NCI-H226 (cell line): Measurements from ENCODE around the gene MYDGF.
A peak's percentile ranks its signal among the peaks of the same experiment; 100 is the strongest.

ENCODE experiments used
- DNase-seq: peaks from one replicate; pipeline ENCODE4 v3.0.0-alpha.2; 2015

MYDGF gene

GRCh38 chr19:4640247-4641000 is 29.7 kb downstream of the MYDGF start:
- no peak for DNase-seq

- DNase-seq: no peak
Measured at GRCh38 chr19:4639531-4640246, 30.5 kb downstream of the MYDGF start.

DNA sequence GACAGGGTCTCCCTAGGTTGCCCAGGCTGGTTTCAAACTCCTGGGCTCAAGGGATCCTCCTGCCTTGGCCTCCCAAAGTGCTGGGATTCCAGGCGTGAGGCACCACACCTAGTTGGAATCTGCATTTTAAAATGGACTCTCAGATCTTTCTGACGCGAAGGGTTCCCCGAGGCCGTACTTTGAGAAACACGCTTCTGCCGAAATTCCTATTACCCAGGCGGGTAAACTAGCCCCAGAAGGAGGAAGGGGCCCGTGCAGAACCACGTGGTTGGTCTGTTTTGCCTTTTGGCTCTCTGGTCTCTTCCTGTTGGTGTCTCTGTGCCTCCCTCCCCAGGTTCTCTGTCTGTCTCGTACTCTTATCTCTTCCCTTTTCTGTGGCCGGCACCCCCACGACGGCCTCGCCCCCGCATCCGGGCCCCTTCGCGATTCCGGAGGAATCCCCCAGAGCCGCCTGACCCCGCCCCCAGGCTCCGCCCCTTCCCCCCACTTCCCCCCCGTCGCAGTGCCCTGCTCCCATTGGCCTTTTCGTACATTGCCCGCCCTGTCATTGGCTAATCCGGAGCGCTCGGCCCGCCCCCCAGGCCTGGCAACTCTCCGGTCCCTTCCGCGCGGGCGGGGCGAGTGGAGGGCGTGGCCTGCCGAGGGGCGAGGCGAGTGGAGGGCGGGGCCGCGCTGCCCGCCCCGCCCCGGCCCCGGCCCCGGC is 31.2 kb downstream of the MYDGF start, which contains the start of gene TNFAIP8L1:
Gene TNFAIP8L1, plus strand, starts transcription at position 689 of the 703 bp plus-strand sequence. CDS start 12,354 bp downstream, outside the sequence.
- DNase-seq: peak; percentile 88

DNA sequence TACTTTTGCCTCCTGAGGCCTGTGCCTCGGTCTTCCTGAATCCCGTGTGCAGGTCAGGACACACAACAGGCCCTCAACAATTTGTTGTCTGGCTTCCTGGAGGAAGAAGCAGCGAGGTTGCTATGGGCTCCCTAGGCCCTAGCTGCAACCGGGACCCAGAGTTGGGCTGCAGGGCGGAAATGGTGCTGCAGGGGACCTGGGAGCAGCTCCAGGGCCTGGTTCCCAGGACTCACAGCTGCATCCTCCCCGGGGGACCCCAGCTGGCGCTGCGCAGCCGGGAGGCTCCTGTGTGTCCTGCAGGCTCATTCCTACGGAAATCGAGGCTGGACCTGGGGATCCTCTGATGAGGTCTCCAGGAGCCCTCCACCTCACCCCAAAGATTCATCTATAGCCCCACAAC is 31.8 kb downstream of the MYDGF start:
- DNase-seq: no peak

DNA sequence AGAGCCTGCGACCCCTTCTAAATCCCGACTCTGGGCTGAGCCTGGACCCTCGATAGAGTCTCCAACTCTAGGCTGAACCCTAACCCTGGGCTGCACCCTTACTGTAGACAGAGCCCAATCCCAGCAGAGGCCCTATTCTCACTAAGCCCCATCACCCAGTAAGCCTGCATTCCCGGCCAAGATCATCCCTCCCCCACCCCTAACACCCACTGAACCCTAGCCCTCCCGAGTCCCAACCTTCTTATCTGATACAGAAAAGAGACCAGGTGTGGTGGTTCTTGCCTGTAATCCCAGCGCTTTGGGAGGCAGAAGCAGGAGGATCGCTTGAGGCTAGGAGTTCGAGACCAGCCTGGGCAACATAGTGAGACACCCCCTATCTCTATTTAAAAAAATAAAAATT is 33.4 kb downstream of the MYDGF start:
- DNase-seq: no peak

DNA sequence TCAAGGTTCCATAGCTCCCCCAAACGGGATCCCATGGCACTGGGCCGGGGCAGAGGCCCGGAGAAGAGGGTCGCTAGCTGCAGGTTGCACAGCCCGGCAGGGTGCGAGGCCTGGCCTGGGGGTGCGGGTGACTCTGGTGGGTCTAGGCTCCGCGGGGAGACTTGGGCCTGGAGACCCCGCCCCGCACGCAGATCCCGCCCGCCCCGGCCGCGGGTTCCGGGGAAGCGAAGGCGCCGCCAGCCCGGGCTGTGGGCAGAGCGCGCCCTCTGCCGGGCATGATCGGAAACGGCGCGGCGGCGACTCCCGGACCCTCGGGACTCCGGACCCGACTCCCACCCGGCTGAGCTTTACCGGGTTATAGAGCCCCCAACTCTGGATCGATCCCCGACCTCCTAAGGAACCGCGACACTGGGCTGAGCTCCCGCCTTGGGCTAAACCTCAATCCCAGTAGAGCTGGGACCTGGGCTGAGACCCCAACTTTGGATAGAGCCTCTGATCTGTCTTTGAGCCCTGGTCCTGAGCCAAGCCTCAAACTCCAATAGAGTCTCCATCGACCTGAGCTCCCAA is 33.9 kb downstream of the MYDGF start:
- peak; percentile 37 for DNase-seq

DNA sequence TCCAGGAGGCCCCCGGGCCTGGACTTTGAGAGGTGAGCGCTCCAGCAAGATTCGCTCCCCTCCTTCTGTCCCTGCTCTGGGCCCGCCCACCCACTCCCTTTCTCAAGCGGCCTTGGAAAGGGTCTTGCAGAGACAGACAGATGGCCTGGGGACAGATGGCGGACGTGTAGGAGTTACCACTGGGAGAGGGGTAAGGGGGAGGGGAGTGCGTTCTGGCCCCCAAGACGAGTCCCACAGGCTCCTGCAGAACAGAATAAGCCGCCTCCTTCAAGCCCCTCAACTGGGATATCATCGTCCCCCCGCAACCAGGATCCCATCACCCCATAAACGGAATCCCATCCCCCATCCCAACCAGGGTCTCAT is 34.4 kb downstream of the MYDGF start:
- no peak for DNase-seq

DNA sequence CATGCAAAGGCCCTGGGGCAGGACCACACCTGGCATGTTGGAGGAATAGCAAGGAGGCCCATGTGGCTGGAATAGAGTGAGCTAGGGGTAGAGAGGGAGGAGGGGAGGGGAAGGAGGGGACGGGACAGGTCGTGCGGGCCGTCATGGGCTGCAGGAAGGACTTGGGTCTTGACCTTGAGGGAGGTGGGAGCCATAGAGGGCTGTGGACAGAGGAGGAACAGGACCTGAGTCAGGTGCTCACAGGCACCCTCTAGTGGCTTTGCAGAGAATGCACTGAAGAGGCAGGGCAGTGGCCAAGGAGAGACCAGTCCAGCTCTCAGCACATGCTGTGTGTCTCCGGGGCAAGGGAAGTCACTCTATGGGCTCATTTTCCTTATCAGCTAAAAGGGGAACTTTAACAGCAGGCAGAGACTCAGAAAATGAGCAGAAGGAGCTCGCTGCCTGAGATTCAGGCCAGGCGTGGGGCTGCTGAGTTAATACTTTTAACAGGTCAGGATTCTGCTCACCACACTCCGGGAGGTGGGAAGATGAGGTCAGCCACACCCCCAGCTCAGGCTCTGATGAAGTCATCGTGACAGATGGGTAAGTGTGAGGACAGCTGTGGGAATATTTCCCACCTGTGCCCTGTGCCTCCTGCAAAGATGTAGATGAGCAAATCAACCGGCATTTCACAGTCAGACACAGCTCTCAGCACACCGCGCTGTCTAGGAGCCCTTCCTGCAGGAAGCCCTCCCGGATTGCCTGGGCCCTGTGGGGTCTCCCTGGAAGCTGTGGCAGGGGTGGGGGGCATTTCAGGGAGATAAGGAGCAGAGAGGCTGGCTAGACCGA is 36.8 kb downstream of the MYDGF start:
- DNase-seq: peak; percentile 94

DNA sequence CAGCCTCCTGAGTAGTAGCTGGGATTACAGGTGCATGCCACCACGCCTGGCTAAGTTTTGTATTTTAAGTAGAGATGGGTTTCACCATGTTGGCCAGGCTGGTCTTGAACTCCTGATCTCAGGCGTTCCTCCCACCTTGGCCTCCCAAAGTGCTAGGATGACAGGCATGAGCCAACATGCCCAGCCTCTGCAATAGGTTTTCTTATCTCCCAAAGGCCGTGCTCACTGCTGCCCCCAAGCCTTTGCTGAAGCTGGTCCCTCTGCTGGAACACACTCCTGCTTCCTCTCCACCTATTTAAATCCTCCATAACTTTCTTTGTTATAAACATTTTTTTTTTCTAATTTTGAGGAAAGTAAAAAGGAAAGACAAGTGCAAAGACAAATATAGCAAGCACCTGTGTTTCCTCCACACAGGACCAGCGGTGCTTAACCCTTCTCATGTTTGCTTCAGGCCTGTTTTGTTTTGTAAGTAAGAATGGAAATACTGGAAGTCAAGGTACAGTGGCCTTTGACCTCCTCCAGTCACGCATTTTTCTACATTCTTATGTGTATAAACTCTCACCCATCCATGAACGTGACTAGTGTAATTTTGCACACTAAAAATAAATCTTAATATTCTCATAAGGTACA is 45.3 kb downstream of the MYDGF start:
- peak; percentile 67 for DNase-seq

- DNase-seq: no peak
Measured at GRCh38 chr19:4624301-4624700, 45.8 kb downstream of the MYDGF start.

- DNase-seq: no peak
Measured at GRCh38 chr19:4622695-4623421, 47.3 kb downstream of the MYDGF start.

DNA sequence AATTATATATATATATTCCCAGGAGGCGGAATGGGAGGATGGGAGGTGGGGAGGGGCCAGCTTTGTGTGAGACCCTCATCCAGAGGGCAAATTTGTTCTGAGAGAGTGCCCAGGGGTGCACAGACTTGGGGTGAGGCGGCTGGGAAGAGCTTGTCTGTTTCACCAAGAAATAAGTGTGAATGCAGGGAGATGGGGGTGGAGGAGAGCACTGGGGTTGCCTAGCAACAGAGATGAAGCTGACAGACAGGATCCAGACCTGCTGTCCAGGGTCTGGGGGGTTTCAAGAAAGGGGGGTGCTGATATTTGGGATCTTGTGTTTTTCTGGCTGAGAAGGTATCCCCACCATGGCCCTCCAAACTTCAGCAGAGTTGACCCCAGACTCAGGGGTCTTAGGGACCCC is 49.5 kb downstream of the MYDGF start:
- no peak for DNase-seq

- DNase-seq: no peak
Measured at GRCh38 chr19:4619668-4620294, 50.4 kb downstream of the MYDGF start.

GRCh38 chr19:4618019-4618418 is 52.1 kb downstream of the MYDGF start:
- no peak for DNase-seq

DNA sequence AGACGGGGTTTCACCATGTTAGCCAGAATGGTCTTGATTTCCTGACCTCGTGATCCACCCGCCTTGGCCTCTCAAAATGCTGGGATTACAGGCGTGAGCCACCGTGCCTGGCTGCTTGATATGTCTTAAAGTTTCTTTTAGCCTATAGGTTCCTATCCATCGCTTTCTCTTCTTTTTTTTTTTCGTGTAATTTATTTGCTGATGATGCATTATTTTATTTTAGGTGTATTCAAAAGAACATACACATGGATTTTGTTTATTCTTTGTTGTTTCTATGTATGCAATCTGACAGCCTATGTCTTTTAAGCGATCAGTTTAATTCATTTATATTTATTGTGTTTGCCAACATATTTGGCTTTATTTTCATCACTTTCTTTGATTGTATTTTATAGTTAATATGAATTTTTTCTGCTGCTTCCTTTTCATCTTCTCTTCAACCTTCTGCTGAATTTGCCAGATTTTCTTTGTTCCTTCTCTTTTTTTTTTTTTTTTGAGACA is 56.8 kb downstream of the MYDGF start:
- DNase-seq: no peak

DNA sequence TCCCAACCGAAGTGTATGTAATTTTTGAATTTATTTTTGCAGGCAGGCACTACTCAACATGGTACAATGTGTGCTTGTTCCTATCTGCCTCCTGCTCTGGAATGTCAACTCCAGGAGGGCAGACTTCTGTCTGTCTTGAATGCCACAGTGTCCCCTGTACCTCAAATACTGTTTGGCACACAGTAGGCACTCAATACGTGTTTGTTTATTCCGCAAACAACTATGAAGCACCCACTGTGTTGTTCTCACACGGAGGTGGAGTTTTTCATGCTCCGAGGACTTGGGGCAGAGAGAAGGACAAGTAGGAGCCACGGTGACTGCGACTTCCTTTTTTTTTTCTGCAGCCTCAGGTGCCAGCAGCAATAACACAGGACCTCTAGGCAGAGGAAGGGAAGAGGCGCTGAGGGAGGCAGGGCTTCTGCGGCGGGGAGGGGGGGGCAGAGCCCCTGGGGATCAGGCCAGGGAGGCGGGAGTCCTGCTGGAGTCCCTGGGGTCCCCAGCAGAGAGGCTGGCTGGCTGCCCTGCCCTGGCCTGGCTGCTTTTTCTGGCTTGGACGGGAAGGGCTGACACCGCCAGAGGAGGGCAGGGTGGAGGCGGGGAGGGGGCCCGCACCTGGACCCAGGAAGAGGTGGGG is 60.1 kb downstream of the MYDGF start:
- no peak for DNase-seq
